HG03521 (cell line): ENCODE data around the gene ZNF282.
A peak's percentile ranks its signal among the peaks of the same experiment; 100 is the strongest.
"Not testable (repeated sequence)": the region's sequence is repeated elsewhere in the genome, so short reads cannot be mapped to it uniquely, and the experiment has no call there.

Experiments
- ATAC-seq: cut with Tn5 transposase; IDR thresholded peaks from one replicate; pipeline ENCODE4 v1.9.1; 2021; ENCODE audit warnings: mild to moderate bottlenecking, moderate library complexity; ENCODE audit not compliant: unreplicated experiment

Gene ZNF282

DNA sequence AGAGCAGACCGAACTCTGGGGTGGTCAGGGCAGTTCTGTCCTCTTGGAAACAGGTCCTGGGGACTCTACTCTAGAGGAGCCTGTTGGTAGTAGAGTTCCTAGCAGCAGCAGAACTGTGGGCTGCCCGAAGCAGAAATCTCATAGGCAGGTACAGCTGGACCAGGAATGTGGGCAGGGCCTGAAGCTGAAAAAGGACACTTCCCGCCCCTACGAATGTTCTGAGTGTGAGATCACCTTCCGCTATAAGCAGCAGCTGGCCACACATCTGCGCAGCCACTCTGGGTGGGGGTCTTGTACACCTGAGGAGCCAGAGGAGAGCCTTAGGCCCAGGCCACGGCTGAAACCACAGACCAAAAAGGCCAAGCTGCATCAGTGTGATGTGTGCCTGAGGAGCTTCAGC is 58.3 kb downstream of the ZNF282 start:
- ATAC-seq: no peak

GRCh38 chr7:149254181-149254858 is 59.0 kb downstream of the ZNF282 start:
- no peak for ATAC-seq

- no peak for ATAC-seq
These were observed 59.8 kb downstream of the ZNF282 start for GRCh38 chr7:149255174-149255573.

- ATAC-seq: no peak
These were observed 61.2 kb downstream of the ZNF282 start for GRCh38 chr7:149256568-149256967.

GRCh38 chr7:149257146-149257545 is 61.8 kb downstream of the ZNF282 start:
- no peak for ATAC-seq

- no peak for ATAC-seq
These were observed 66.0 kb downstream of the ZNF282 start for GRCh38 chr7:149261316-149261828.

DNA sequence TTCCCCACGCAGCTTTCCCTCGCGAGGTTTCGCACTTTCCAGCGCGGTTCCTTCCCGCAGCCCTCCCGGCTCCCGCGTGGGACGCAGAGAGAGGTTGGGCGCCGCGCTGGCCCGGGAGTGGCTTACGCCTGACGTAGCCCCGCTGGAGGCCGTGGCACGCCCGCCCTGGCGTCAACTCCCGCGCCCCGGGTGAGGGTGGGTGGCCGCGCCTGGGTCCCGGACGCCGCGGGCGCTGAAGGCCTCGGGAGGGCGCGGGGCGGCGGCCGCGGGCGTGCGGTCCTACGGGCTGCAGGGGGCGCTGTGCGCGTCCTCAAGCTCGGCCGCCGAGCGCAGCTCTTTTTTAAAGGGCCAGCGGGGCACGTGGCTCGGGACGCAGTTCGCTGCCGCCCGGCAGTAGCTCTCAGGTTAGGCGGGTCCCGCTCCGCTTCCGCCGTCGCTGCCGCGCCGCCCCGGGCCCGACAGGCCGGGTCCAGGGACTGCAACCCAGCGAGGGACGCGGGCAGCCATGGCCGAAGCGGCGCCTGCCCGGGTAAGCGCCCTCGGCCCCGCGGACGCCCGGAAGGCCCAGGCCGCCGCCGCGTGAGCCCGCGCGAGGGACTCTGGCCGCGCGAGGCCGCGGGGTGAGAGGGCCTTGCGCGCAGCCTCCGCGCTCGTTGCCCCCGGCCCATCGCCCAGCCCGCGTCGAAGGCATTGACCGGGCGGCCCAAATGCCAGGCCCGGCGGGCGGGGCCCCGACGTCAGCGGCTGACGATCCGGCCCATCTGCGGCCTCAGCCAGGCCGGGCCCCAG is 66.7 kb downstream of the ZNF282 start, which contains the start of gene ZNF783:
ZNF783 (plus strand) TSS at position 368 of the 789 bp plus-strand sequence; CDS start at position 506, 138 bp downstream.
- peak; percentile 83 for ATAC-seq

DNA sequence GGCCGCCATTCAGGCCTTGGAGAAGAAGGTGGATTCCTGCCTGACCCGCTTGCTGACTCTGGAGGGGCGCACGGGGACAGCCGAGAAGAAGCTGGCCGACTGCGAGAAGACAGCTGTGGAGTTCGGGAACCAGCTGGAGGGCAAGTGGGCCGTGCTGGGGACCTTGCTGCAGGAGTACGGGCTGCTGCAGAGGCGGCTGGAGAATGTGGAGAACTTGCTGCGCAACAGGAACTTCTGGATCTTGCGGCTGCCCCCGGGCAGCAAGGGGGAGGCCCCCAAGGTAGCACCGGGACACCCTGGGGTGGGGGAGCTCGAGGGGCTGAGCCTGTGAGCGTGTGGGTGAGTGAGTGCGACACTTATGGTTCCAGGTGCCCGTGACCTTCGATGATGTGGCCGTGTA is 71.1 kb downstream of the ZNF282 start:
- ATAC-seq: no peak

DNA sequence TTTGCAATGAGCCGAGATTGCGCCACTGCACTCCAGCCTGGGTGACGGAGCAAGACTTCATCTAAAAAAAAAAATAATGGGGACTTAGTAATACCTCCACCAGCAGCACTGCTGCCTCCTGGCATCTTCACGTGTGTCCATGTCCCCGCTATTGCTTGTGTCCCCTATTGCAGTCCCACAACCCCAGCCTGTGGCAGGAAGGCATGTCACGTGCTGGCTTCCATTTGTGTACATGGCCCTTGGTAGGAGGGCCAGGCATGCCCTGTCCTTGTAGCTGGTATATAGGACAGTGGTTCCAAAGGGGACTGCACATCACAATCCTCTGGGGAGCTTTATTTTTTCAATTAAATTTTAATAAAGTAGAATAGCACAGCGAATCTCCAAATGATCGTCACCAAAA is 72.4 kb downstream of the ZNF282 start:
- no peak for ATAC-seq

GRCh38 chr7:149274424-149274823 is 79.1 kb downstream of the ZNF282 start:
- not testable (repeated sequence) for ATAC-seq
